Smooth muscle cell (in vitro differentiated cells): Measurements from ENCODE around the gene MOB4. TPM values are rescaled to one million over a fixed set of nuclear protein-coding genes. Genes with fewer than 3 reads are reported as not detected.
"Not testable (repeated sequence)": the region's sequence is repeated elsewhere in the genome, so short reads cannot be mapped to it uniquely, and the experiment has no call there.

ENCODE experiments used
- DNase-seq: peaks from one replicate; lab custom pipeline; 2025; ENCODE audit not compliant: unreplicated experiment; lab: John Stamatoyannopoulos, UW
- H2AFZ ChIP-seq: fragments of 200-600 bp; sonication (generic); 2 replicates; pipeline ENCODE4 v1.6.0; 2016; ENCODE audit warnings: antibody characterized with exemption, low read depth, mild to moderate bottlenecking
- H3F3A ChIP-seq: fragments of 200-600 bp; sonication (generic); 2 replicates; pipeline ENCODE4 v1.6.0; 2017; ENCODE audit warnings: antibody characterized with exemption, low read depth
- H3K27ac ChIP-seq: fragments of 200-600 bp; sonication (generic); 2 replicates; pipeline ENCODE4 v1.5.1; 2016; ENCODE audit warnings: low read depth, mild to moderate bottlenecking
- H3K27me3 ChIP-seq: fragments of 200-600 bp; sonication (generic); 2 replicates; pipeline ENCODE4 v1.6.1; 2016; ENCODE audit warnings: low read depth, mild to moderate bottlenecking
- H3K36me3 ChIP-seq: fragments of 200-600 bp; sonication (generic); 2 replicates; pipeline ENCODE4 v1.5.1; 2016; ENCODE audit warnings: low read depth
- H3K4me1 ChIP-seq: fragments of 200-600 bp; sonication (generic); 2 replicates; pipeline ENCODE4 v1.5.1; 2016; ENCODE audit warnings: low read depth
- H3K4me2 ChIP-seq: fragments of 200-600 bp; sonication (generic); 2 replicates; pipeline ENCODE4 v1.6.0; 2016; ENCODE audit warnings: mild to moderate bottlenecking
- H3K4me3 ChIP-seq: fragments of 200-600 bp; sonication (generic); 2 replicates; pipeline ENCODE4 v1.5.1; 2016; ENCODE audit warnings: mild to moderate bottlenecking
- H3K79me2 ChIP-seq: fragments of 200-600 bp; sonication (generic); 2 replicates; pipeline ENCODE4 v1.6.0; 2016; ENCODE audit warnings: low read depth, mild to moderate bottlenecking
- H3K9ac ChIP-seq: fragments of 200-600 bp; sonication (generic); 2 replicates; pipeline ENCODE4 v1.6.0; 2016; ENCODE audit warnings: low read depth
- H3K9me3 ChIP-seq: fragments of 200-600 bp; sonication (generic); replicated peaks from 2 replicates; pipeline ENCODE4 v1.5.1; 2016; ENCODE audit warnings: low read depth
- H4K20me1 ChIP-seq: fragments of 200-600 bp; sonication (generic); 2 replicates; pipeline ENCODE4 v1.6.0; 2016; ENCODE audit warnings: low read depth
- WGBS: methylation state at CpG from one replicate; pipeline ENCODE4 v1.1.7; 2016; ENCODE audit warnings: low lambda C conversion rate; 5-methylcytosine and 5-hydroxymethylcytosine counted together
- polyA plus RNA-seq: library from polyadenylated mRNA; unstranded; fragments of >200 nt; fragmentation: Nextera tagmentation; extraction: Ambion mirVana; gene quantifications from 2 replicates; pipeline ENCODE4 v1.2.1, GENCODE V29; 2016
- total RNA-seq: library from RNA; depleted of rRNA; stranded (reverse); fragments of >200 nt; gene quantifications from 2 replicates; pipeline ENCODE4 v1.2.3, GENCODE V29; 2014
- TF ChIP-seq, protein P1 (sequence below): fragments of 200-600 bp; sonication (generic); IDR thresholded peaks from 2 replicates; pipeline ENCODE4 v1.5.1; 2017; ENCODE audit warnings: borderline replicate concordance, mild to moderate bottlenecking, antibody characterized with exemption; ENCODE audit not compliant: insufficient read depth, poor library complexity, severe bottlenecking

The MOB4 gene
- total and polyA plus RNA-seq, 2 experiments from 2014 or later, result 69.3 to 73.1 TPM

DNA sequence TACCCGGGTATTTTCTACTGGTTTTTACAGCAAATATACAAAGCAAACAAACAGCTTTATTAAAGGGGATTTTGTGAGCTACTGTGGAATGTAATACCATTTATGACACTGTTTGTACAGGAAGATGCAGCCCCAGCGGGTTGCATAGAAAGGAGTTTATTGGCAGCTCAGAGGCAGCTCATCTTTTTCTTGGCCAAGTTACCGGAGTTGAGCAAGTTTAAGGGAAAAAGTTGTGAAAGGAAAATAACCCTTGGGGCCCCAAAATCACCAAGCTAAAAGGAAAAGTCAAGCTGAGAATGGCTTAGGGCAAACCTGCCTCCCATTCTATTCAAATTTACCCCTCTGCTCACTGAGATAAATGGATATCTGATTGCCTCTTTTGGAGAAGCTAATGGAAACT lies 60.8 kb downstream of the MOB4 start:
- Histone ChIP-seq H3K4me3 (no peak overlapping the region), H3K79me2 (no peaks in the 10 kb centered on the region), H3K4me1 (no peaks in the 10 kb centered on the region), H3K27me3 (no peaks in the 10 kb centered on the region), H3K27ac (no peak overlapping the region), H3F3A (no peaks in the 10 kb centered on the region), H3K9ac (no peak overlapping the region), H3K4me2 (no peak overlapping the region), H3K9me3 (no peaks in the 10 kb centered on the region), H2AFZ (no peak overlapping the region), H4K20me1 (no peaks in the 10 kb centered on the region), H3K36me3 (no peaks in the 10 kb centered on the region)
- 56% methylated on average over 3 of the region's 3 CpGs for WGBS
- TF ChIP-seq, protein P1, sequence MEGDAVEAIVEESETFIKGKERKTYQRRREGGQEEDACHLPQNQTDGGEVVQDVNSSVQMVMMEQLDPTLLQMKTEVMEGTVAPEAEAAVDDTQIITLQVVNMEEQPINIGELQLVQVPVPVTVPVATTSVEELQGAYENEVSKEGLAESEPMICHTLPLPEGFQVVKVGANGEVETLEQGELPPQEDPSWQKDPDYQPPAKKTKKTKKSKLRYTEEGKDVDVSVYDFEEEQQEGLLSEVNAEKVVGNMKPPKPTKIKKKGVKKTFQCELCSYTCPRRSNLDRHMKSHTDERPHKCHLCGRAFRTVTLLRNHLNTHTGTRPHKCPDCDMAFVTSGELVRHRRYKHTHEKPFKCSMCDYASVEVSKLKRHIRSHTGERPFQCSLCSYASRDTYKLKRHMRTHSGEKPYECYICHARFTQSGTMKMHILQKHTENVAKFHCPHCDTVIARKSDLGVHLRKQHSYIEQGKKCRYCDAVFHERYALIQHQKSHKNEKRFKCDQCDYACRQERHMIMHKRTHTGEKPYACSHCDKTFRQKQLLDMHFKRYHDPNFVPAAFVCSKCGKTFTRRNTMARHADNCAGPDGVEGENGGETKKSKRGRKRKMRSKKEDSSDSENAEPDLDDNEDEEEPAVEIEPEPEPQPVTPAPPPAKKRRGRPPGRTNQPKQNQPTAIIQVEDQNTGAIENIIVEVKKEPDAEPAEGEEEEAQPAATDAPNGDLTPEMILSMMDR, result no peak
- DNase-seq, result no peak

GRCh38 chr2:197577446-197577845 lies 61.6 kb downstream of the MOB4 start:
- TF ChIP-seq, protein P1, result no peak
- Histone ChIP-seq H3K4me1 (no peaks in the 10 kb centered on the region), H3K9me3 (no peaks in the 10 kb centered on the region), H3K27ac (no peak overlapping the region), H3K9ac (no peak overlapping the region), H4K20me1 (no peaks in the 10 kb centered on the region), H3K4me2 (no peak overlapping the region), H3K27me3 (no peaks in the 10 kb centered on the region), H3K79me2 (no peaks in the 10 kb centered on the region), H3K4me3 (no peak overlapping the region), H2AFZ (no peak overlapping the region), H3K36me3 (no peaks in the 10 kb centered on the region), H3F3A (no peaks in the 10 kb centered on the region)
- WGBS, result 90% methylated on average over 4 of the region's 4 CpGs
- DNase-seq, result no peak

DNA sequence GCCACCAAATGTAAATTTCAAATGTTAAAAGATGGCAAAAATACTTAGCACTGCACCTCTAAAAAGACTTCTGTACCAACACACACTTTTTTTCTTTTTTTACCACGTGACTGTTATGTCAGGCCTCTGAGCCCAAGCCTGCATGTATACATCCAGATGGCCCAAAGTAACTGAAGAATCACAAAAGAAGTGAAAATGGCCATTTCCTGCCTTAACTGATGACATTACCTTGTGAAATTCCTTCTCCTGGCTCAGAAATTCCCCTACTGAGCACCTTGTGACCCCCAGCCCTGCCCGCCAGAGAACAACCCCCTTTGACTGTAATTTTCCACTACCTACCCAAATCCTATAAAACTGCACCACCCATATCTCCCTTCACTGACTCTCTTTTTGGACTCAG lies 62.4 kb downstream of the MOB4 start:
- not testable (repeated sequence) for H3K27ac ChIP-seq, DNase-seq, H3K79me2 ChIP-seq, H3K27me3 ChIP-seq, H3K36me3 ChIP-seq, H3K4me3 ChIP-seq, H3F3A ChIP-seq, H2AFZ ChIP-seq, H3K9me3 ChIP-seq, H3K4me2 ChIP-seq, H3K9ac ChIP-seq, H4K20me1 ChIP-seq, H3K4me1 ChIP-seq
- WGBS, result 49% methylated on average over 2 of the region's 2 CpGs

GRCh38 chr2:197580166-197580565 lies 64.3 kb downstream of the MOB4 start:
- H3K4me2 ChIP-seq, H3K27me3 ChIP-seq, H3K36me3 ChIP-seq, H3K4me3 ChIP-seq, H3K79me2 ChIP-seq, H2AFZ ChIP-seq, H4K20me1 ChIP-seq, H3K27ac ChIP-seq, H3K9me3 ChIP-seq, H3K9ac ChIP-seq, H3F3A ChIP-seq, H3K4me1 ChIP-seq, DNase-seq: not testable (repeated sequence)
- WGBS, result 95% methylated on average over 3 of the region's 3 CpGs

DNA sequence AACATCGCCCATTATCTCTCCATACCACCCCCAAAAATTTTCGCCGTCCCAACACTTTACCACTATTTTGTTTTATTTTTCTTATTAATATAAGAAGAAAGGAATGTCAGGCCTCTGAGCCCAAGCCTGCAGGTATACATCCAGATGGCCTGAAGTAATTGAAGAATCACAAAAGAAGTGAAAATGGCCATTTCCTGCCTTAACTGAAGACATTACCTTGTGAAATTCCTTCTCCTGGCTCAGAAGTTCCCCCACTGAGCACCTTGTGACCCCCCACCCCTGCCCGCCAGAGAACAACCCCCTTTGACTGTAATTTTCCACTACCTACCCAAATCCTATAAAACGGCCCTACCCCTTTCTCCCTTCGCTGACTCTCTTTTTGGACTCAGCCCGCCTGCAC lies 71.4 kb downstream of the MOB4 start:
- H3F3A ChIP-seq, DNase-seq, H3K36me3 ChIP-seq, H3K9ac ChIP-seq, H2AFZ ChIP-seq, H3K4me1 ChIP-seq, H4K20me1 ChIP-seq, H3K27ac ChIP-seq, H3K4me2 ChIP-seq, H3K4me3 ChIP-seq, H3K79me2 ChIP-seq, H3K9me3 ChIP-seq, H3K27me3 ChIP-seq: not testable (repeated sequence)
- 80% methylated on average over 7 of the region's 7 CpGs for WGBS
